Measurements from ENCODE around the gene ALOX5.

DNA sequence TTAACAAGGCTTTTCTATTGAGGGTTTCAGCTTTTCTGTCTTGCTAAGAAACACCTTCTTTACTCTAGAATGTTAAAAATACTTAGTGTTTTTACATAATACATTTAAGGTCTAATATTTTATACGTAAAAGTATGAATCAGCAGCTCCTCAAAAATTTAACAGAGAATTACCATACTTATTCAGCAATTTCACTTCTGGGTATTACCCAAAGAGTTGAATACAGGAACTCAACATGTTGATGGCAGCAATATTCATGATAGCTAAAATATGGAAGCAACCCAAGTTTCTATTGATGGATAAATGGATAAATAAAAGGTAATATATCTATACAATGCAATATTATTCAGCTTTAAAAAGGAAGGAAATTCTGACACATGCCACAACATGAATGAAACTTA, 48.9 kb upstream of the ALOX5 start:
- TF ChIP-seq FOSL2 (IDR thresholded peaks at IDR 0.05; ENCODE audit: borderline replicate concordance, low read depth): no peak
- TF ChIP-seq, protein P1, sequence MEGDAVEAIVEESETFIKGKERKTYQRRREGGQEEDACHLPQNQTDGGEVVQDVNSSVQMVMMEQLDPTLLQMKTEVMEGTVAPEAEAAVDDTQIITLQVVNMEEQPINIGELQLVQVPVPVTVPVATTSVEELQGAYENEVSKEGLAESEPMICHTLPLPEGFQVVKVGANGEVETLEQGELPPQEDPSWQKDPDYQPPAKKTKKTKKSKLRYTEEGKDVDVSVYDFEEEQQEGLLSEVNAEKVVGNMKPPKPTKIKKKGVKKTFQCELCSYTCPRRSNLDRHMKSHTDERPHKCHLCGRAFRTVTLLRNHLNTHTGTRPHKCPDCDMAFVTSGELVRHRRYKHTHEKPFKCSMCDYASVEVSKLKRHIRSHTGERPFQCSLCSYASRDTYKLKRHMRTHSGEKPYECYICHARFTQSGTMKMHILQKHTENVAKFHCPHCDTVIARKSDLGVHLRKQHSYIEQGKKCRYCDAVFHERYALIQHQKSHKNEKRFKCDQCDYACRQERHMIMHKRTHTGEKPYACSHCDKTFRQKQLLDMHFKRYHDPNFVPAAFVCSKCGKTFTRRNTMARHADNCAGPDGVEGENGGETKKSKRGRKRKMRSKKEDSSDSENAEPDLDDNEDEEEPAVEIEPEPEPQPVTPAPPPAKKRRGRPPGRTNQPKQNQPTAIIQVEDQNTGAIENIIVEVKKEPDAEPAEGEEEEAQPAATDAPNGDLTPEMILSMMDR (IDR thresholded peaks at IDR 0.05): no peak
- TF ChIP-seq FOXJ3 (CRISPR knock-in tag; IDR thresholded peaks at IDR 0.05): no peak

All from SK-N-SH (cell line).